ENCODE measurements around the gene PDE4B. TPM values are rescaled to one million over a fixed set of nuclear protein-coding genes. Genes with fewer than 3 reads are reported as not detected.

Gene PDE4B
- total RNA-seq, 2 donors from 2014 or later: 18.1 to 55.4 TPM

DNA sequence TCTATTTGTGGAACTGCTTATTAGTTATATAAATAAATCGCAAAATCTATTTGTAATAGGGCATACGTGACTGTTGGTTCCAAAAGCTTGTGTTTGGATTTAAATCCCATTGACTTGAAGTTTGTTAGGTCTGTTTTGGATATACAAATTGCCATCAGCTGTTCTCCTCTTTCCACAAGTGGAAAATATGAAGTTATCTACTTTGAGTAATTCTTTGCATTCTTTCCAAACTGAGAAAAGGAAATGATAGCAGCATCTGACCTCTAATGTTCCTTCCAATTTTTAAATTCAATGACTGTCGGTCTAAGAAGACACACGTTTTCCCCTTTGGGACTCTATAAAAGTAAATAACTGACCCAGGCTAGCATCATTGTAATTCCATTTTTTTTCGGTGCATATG is 575.6 kb downstream of the PDE4B start:
- Histone ChIP-seq H3K27ac (no peak overlapping the region), H3K4me1 (replicated peaks) (no peaks in the 10 kb centered on the region), H3K36me3 (peaks cover 0 to 5% of the 10 kb centered on the region in 2 donors), H3K9me3 (no peaks in the 10 kb centered on the region), H3K4me3 (no peak overlapping the region), H3K27me3 (replicated peaks; ENCODE audit: insufficient read depth) (no peaks in the 10 kb centered on the region)
- no peak for DNase-seq (ENCODE audit: low spot score)
- WGBS: 78% methylated on average over 5 of the region's 5 CpGs
- intact Hi-C loops (cut with DNase I): no loop called here
- TF ChIP-seq POLR2A (IDR thresholded peaks at IDR 0.05) (no peak), POLR2AphosphoS5 (IDR thresholded peaks at IDR 0.05) (no peak), CTCF (IDR thresholded peaks at IDR 0.05) (no peak)

DNA sequence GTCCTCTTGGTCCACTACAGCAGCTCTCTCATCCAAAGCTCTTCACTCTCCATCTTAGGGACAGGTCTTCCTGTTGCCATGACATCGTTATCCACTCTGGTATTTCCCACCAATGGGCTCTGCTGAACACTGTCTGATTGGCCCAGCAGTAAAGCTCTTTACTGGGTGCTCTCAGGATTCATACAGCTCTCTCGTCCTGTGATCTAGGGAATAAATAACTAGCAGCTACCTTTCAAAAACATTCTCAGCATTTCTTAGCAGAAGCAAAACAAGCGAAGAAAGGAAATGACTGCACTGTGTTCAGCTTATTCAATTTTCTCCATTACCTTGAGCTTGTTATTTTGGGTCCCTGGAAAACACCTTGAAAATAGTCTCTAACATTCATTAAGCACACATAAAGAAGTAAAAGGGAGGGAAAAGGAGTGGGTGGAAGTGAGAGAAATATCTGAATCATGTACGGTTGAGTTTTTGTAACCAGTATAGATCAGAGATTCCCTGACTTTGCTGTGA is 577.8 kb downstream of the PDE4B start:
- no peak overlapping the region for H3K27ac ChIP-seq
- no peaks in the 10 kb centered on the region for H3K4me1 ChIP-seq (replicated peaks)
- H3K9me3 ChIP-seq: no peaks in the 10 kb centered on the region
- H3K36me3 ChIP-seq: peaks cover 0 to 5% of the 10 kb centered on the region in 2 donors
- WGBS: 89% methylated on average over 4 of the region's 4 CpGs
- no peaks in the 10 kb centered on the region for H3K27me3 ChIP-seq (replicated peaks; ENCODE audit: insufficient read depth)
- TF ChIP-seq CTCF (IDR thresholded peaks at IDR 0.05) (no peak), POLR2A (IDR thresholded peaks at IDR 0.05) (no peak), POLR2AphosphoS5 (IDR thresholded peaks at IDR 0.05) (no peak)
- DNase-seq (ENCODE audit: low spot score): no peak
- intact Hi-C loops (cut with DNase I): no loop called here
- H3K4me3 ChIP-seq: no peak overlapping the region

- no peak for DNase-seq (ENCODE audit: low spot score)
- Histone ChIP-seq H3K36me3 (peaks cover 0 to 5% of the 10 kb centered on the region in 2 donors), H3K27me3 (replicated peaks; ENCODE audit: insufficient read depth) (no peaks in the 10 kb centered on the region), H3K4me3 (no peak overlapping the region), H3K4me1 (replicated peaks) (no peaks in the 10 kb centered on the region), H3K9me3 (no peaks in the 10 kb centered on the region), H3K27ac (no peak overlapping the region)
- no peak for TF ChIP-seq CTCF (IDR thresholded peaks at IDR 0.05)
- 68% methylated on average over 7 of the region's 7 CpGs for WGBS
- intact Hi-C loops (cut with DNase I): no loop called here
Measured at GRCh38 chr1:66371233-66372005, 578.7 kb downstream of the PDE4B start.

DNA sequence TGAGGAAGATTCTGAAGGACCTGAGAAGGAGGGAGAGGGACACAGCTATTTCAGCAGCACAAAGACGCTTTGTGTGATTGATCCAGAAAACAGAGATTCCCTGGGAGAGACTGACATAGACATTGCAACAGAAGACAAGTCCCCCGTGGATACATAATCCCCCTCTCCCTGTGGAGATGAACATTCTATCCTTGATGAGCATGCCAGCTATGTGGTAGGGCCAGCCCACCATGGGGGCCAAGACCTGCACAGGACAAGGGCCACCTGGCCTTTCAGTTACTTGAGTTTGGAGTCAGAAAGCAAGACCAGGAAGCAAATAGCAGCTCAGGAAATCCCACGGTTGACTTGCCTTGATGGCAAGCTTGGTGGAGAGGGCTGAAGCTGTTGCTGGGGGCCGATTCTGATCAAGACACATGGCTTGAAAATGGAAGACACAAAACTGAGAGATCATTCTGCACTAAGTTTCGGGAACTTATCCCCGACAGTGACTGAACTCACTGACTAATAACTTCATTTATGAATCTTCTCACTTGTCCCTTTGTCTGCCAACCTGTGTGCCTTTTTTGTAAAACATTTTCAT is 579.9 kb downstream of the PDE4B start:
- H3K27ac ChIP-seq: no peak overlapping the region
- H3K9me3 ChIP-seq: no peaks in the 10 kb centered on the region
- no peaks in the 10 kb centered on the region for H3K4me1 ChIP-seq (replicated peaks)
- peaks cover 0 to 4% of the 10 kb centered on the region in 2 donors for H3K36me3 ChIP-seq
- no peak overlapping the region for H3K4me3 ChIP-seq
- 86% methylated on average over 6 of the region's 6 CpGs for WGBS
- H3K27me3 ChIP-seq (replicated peaks; ENCODE audit: insufficient read depth): no peaks in the 10 kb centered on the region
- intact Hi-C loops (cut with DNase I): no loop called here
- TF ChIP-seq POLR2A (IDR thresholded peaks at IDR 0.05) (no peak), CTCF (IDR thresholded peaks at IDR 0.05) (no peak), POLR2AphosphoS5 (IDR thresholded peaks at IDR 0.05) (no peak)
- DNase-seq (ENCODE audit: low spot score): no peak
